ENCODE data around the gene PLPPR5. TPM values are rescaled to one million over a fixed set of nuclear protein-coding genes. Genes with fewer than 3 reads are reported as not detected.

Gene PLPPR5
- polyA plus RNA-seq, 2 of the 4 experiments (the other 2 are of a cell fraction), result not detected

DNA sequence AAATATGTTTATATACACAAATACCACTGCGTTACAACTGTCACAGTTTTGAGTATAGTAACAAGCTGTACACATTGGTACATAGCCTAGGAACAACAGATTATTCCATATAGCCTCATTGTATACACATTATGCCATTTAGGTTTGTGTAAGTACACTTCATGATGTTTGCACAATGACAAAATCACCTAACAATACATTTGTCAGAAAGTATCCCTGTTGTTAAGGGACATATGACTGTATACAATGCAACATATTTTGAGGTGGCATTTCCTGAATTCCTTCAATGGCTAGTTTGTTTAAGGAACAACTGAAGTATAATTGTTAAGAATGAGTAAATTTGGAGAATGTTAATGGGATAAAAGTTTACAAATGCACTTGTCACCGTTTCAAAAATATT lies 19.0 kb downstream of the PLPPR5 start:
- FAIRE-seq (no peak), ATAC-seq (no peak), DNase-seq (ENCODE audit: low read depth in 1 of 2, low spot score in 1 of 2) (no peak)
- Histone ChIP-seq H3K27ac (no peak overlapping the region), H3K4me2 (no peak overlapping the region), H3K9me3 (no peaks in the 10 kb centered on the region), H3K4me3 (no peak overlapping the region), H3K4me1 (no peaks in the 10 kb centered on the region)
- WGBS (ENCODE audit: missing lambda C conversion rate), result 27% methylated on average over 2 of the region's 2 CpGs
- ChIA-PET CTCF (no interaction called here), POLR2A (no interaction called here)
- no peak for TF ChIP-seq POLR2AphosphoS2 (conservative IDR thresholded peaks at IDR 0.05; ENCODE audit: low read length)
- TF ChIP-seq ZNF302 (CRISPR knock-in tag; IDR thresholded peaks at IDR 0.05), result no peak
- TF ChIP-seq CHD2 (IDR thresholded peaks at IDR 0.05; ENCODE audit: low read length, partially characterized antibody), result no peak
- TF ChIP-seq ESRRA (IDR thresholded peaks at IDR 0.05; ENCODE audit: borderline replicate concordance, low read length), result no peak
- no peak for TF ChIP-seq TFCP2L1 (CRISPR knock-in tag; IDR thresholded peaks at IDR 0.05)
- TF ChIP-seq EHF (CRISPR knock-in tag; IDR thresholded peaks at IDR 0.05), result no peak
- no peak for TF ChIP-seq GATA3 (IDR thresholded peaks at IDR 0.05; ENCODE audit: borderline replicate concordance)

DNA sequence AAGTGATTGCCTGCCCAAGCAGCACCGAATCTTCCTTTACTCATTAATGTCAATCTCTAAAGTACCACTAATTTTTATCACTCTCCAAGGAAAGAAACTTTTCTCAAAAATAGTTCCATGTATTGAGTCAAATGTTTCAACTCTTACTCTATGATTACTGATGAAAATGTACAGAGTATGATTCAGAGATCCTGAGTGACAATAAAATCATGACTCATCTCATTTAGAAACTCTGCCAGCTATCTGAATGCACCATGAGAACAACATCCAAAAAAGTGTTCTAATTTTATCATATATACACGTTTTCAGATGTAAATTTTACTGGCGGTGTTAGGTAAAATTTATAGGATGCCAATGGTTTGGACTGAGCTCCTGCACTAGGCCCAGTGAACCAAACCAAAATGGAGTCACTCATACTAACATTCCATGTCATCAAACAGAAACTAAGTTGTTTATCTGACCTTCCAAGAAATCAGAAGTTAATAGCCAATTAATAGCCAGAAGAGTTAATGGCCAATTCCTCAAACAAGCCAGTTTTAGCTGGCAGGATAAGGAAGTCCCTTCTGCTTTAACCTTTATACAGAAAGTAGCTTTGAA lies 22.6 kb downstream of the PLPPR5 start:
- H3K4me1 ChIP-seq, result no peaks in the 10 kb centered on the region
- POLR2A ChIA-PET, result no interaction called here
- H3K4me3 ChIP-seq, result no peak overlapping the region
- TF ChIP-seq CHD2 (IDR thresholded peaks at IDR 0.05; ENCODE audit: low read length, partially characterized antibody) (no peak), RAD21 (conservative IDR thresholded peaks at IDR 0.05 in 1 of 2, IDR thresholded peaks at IDR 0.05 in 1 of 2) (no peak), FOSL2 (IDR thresholded peaks at IDR 0.05) (no peak), FOSL2 (CRISPR knock-in tag; IDR thresholded peaks at IDR 0.05) (peak; percentile 55), NR3C1 (IDR thresholded peaks at IDR 0.05) (no peak)
- TF ChIP-seq, protein P1, sequence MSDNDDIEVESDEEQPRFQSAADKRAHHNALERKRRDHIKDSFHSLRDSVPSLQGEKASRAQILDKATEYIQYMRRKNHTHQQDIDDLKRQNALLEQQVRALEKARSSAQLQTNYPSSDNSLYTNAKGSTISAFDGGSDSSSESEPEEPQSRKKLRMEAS (IDR thresholded peaks at IDR 0.05), result no peak
- TF ChIP-seq, protein P2, sequence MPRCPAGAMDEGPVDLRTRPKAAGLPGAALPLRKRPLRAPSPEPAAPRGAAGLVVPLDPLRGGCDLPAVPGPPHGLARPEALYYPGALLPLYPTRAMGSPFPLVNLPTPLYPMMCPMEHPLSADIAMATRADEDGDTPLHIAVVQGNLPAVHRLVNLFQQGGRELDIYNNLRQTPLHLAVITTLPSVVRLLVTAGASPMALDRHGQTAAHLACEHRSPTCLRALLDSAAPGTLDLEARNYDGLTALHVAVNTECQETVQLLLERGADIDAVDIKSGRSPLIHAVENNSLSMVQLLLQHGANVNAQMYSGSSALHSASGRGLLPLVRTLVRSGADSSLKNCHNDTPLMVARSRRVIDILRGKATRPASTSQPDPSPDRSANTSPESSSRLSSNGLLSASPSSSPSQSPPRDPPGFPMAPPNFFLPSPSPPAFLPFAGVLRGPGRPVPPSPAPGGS (IDR thresholded peaks at IDR 0.05), result no peak
- DNase-seq (ENCODE audit: low read depth in 1 of 2, low spot score in 1 of 2), result no peak
- CTCF ChIA-PET, result no interaction called here
- no peaks in the 10 kb centered on the region for H3K9me3 ChIP-seq
- 45% methylated on average over 3 of the region's 3 CpGs for WGBS (ENCODE audit: missing lambda C conversion rate)
- no peak for FAIRE-seq
- ATAC-seq, result no peak
- no peak overlapping the region for H3K27ac ChIP-seq
- no peak overlapping the region for H3K4me2 ChIP-seq

DNA sequence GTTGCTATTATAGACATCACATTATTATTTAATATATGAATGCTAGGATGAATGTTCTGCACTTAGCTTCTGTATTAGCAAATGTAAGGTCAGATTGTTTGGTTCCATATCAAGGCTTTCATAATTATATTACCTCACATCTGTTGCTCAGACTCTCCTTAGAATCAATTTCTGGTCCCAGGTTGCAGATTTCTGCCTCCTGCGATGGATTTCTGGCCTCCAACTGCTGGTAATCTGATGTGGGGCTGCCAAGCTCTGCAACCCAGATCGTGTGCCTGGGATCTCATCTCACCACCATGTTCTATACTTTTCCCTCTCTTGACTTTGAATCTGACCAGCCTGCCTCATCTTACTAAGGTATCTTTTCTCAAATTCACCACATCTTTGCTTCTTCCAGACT lies 25.2 kb downstream of the PLPPR5 start:
- ChIA-PET POLR2A (no interaction called here), CTCF (no interaction called here)
- Histone ChIP-seq H3K4me1 (no peaks in the 10 kb centered on the region), H3K4me2 (no peak overlapping the region), H3K27ac (no peak overlapping the region), H3K4me3 (no peak overlapping the region), H3K9me3 (no peaks in the 10 kb centered on the region)
- TF ChIP-seq JUNB (IDR thresholded peaks at IDR 0.05) (no peak), RARB (CRISPR knock-in tag; IDR thresholded peaks at IDR 0.05) (no peak), SMC3 (IDR thresholded peaks at IDR 0.05) (no peak), POLR2A (IDR thresholded peaks at IDR 0.05; ENCODE audit: low read length) (no peak), TP53 (CRISPR knock-in tag; IDR thresholded peaks at IDR 0.05) (no peak), HOXB13 (CRISPR knock-in tag; IDR thresholded peaks at IDR 0.05; ENCODE audit: low read depth) (no peak), EHMT2 (IDR thresholded peaks at IDR 0.05; ENCODE audit: low read depth) (no peak), CBX2 (IDR thresholded peaks at IDR 0.05; ENCODE audit: borderline replicate concordance, low read depth) (no peak), MYC (IDR thresholded peaks at IDR 0.05; ENCODE audit: borderline replicate concordance, low read length) (no peak)
- FAIRE-seq (no peak), ATAC-seq (no peak), DNase-seq (ENCODE audit: low read depth in 1 of 2, low spot score in 1 of 2) (no peak)
- 0% methylated on average over 2 of the region's 2 CpGs for WGBS (ENCODE audit: missing lambda C conversion rate)

DNA sequence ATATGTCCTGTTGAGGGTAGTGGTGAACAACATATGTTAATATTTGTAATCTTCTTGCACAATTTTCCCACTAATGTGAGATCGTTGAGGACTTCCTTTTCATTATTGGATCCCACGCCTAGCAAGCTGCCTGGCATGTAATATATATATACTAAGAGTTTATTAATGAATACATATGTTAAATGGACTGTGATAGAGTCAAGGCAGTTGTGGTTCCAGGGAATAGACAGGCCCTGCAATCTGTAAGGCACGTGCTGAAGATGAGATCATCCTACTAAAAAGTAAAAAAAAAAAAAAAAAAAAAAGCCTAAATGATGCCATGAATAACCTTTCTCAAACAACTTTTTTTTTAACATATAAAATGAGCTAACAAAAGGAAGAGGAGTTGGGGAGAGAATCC lies 28.9 kb downstream of the PLPPR5 start:
- H3K4me1 ChIP-seq, result no peaks in the 10 kb centered on the region
- 6% methylated on average over 3 of the region's 3 CpGs for WGBS (ENCODE audit: missing lambda C conversion rate)
- no peak for DNase-seq (ENCODE audit: low read depth in 1 of 2, low spot score in 1 of 2)
- ChIA-PET POLR2A (no interaction called here), CTCF (no interaction called here)
- no peak overlapping the region for H3K4me2 ChIP-seq
- FAIRE-seq, result no peak
- H3K27ac ChIP-seq, result no peak overlapping the region
- no peak overlapping the region for H3K4me3 ChIP-seq
- ATAC-seq, result no peak
- no peaks in the 10 kb centered on the region for H3K9me3 ChIP-seq
- TF ChIP-seq, protein P3, sequence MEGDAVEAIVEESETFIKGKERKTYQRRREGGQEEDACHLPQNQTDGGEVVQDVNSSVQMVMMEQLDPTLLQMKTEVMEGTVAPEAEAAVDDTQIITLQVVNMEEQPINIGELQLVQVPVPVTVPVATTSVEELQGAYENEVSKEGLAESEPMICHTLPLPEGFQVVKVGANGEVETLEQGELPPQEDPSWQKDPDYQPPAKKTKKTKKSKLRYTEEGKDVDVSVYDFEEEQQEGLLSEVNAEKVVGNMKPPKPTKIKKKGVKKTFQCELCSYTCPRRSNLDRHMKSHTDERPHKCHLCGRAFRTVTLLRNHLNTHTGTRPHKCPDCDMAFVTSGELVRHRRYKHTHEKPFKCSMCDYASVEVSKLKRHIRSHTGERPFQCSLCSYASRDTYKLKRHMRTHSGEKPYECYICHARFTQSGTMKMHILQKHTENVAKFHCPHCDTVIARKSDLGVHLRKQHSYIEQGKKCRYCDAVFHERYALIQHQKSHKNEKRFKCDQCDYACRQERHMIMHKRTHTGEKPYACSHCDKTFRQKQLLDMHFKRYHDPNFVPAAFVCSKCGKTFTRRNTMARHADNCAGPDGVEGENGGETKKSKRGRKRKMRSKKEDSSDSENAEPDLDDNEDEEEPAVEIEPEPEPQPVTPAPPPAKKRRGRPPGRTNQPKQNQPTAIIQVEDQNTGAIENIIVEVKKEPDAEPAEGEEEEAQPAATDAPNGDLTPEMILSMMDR (IDR thresholded peaks at IDR 0.05), result no peak
- no peak for TF ChIP-seq PHF8 (IDR thresholded peaks at IDR 0.05; ENCODE audit: borderline replicate concordance, low read depth)
- TF ChIP-seq HOXB5 (CRISPR knock-in tag; IDR thresholded peaks at IDR 0.05), result no peak
- no peak for TF ChIP-seq CEBPB (IDR thresholded peaks at IDR 0.05)
- no peak for TF ChIP-seq FOSL2 (IDR thresholded peaks at IDR 0.05)
- no peak for TF ChIP-seq FOSL2 (CRISPR knock-in tag; IDR thresholded peaks at IDR 0.05)
- TF ChIP-seq, protein P1 (IDR thresholded peaks at IDR 0.05), result no peak
- no peak for TF ChIP-seq KDM5A (IDR thresholded peaks at IDR 0.05)
- no peak for TF ChIP-seq MAZ (IDR thresholded peaks at IDR 0.05; ENCODE audit: borderline replicate concordance, low read depth, low read length)
- no peak for TF ChIP-seq SREBF2 (IDR thresholded peaks at IDR 0.05)
- TF ChIP-seq CBX2 (IDR thresholded peaks at IDR 0.05; ENCODE audit: borderline replicate concordance, low read depth), result no peak
- no peak for TF ChIP-seq ZSCAN20 (CRISPR knock-in tag; IDR thresholded peaks at IDR 0.05)
- TF ChIP-seq JUN (IDR thresholded peaks at IDR 0.05), result no peak
- TF ChIP-seq NR3C1 (IDR thresholded peaks at IDR 0.05), result no peak

Data from A549 (cell line).